22Rv1 (cell line): ENCODE data around the gene ZNF423.

Source experiments
- H3K27ac ChIP-seq: fragments of 450-650 bp; 2 replicates; pipeline ENCODE4 v1.5.1; 2017
- CTCF ChIP-seq: fragments of 450-650 bp; IDR thresholded peaks from 2 replicates; pipeline ENCODE4 v1.5.1; 2017; ENCODE audit warnings: mild to moderate bottlenecking
- ZFX ChIP-seq: fragments of 450-650 bp; IDR thresholded peaks from 2 replicates; pipeline ENCODE4 v1.6.1; 2017; ENCODE audit warnings: antibody characterized with exemption, borderline replicate concordance

Gene ZNF423

GRCh38 chr16:49493836-49494235, 362.1 kb downstream of the ZNF423 start:
- TF ChIP-seq ZFX (no peak), CTCF (no peak)
- no peak overlapping the region for H3K27ac ChIP-seq

GRCh38 chr16:49492896-49493626, 362.9 kb downstream of the ZNF423 start:
- no peak for TF ChIP-seq CTCF
- TF ChIP-seq ZFX = no peak
- no peak overlapping the region for H3K27ac ChIP-seq

GRCh38 chr16:49491771-49492761, 363.8 kb downstream of the ZNF423 start:
- no peak for TF ChIP-seq ZFX
- peak; percentile 96 for TF ChIP-seq CTCF
- H3K27ac ChIP-seq = no peak overlapping the region

- TF ChIP-seq CTCF (no peak), ZFX (no peak)
- H3K27ac ChIP-seq = no peak overlapping the region
Measured at GRCh38 chr16:49491106-49491670, 364.7 kb downstream of the ZNF423 start.

- no peak overlapping the region for H3K27ac ChIP-seq
- TF ChIP-seq CTCF = no peak
- TF ChIP-seq ZFX = no peak
Measured at GRCh38 chr16:49490321-49490705, 365.6 kb downstream of the ZNF423 start.

- H3K27ac ChIP-seq = no peak overlapping the region
- no peak for TF ChIP-seq CTCF
- no peak for TF ChIP-seq ZFX
Measured at GRCh38 chr16:49489686-49490320, 366.1 kb downstream of the ZNF423 start.
